HepG2 (cell line): Measurements from ENCODE around the gene ATP2A2.
"Not testable (repeated sequence)": the region's sequence is repeated elsewhere in the genome, so short reads cannot be mapped to it uniquely, and the experiment has no call there.

Experiments used
- CCDC6 ChIP-seq: sonication (generic); formaldehyde crosslinking; IDR thresholded peaks from 2 replicates; pipeline ENCODE4 v1.8.1; 2022; ENCODE audit warnings: mild to moderate bottlenecking, missing genetic modification reagents, moderate library complexity
- CENPT ChIP-seq: sonication (generic); formaldehyde crosslinking; IDR thresholded peaks from 2 replicates; pipeline ENCODE4 v1.8.0; 2022; ENCODE audit warnings: low read depth, mild to moderate bottlenecking, moderate library complexity, missing genetic modification reagents
- CREB1 ChIP-seq, 2 experiments: fragments of 450-650 bp in 1 of 2; IDR thresholded peaks; 2 replicates each; pipeline ENCODE4 v1.6.1; 2016 to 2017; ENCODE audit warnings: control low read depth in 1 of 2, mild to moderate bottlenecking in 1 of 2, missing compliant biosample characterization in 1 of 2, missing genetic modification characterization in 1 of 2
- HNRNPUL1 ChIP-seq: fragments of 200-400 bp; formaldehyde crosslinking; IDR thresholded peaks from 2 replicates; pipeline ENCODE4 v1.6.1; 2017; ENCODE audit warnings: low read depth, mild to moderate bottlenecking, low read length, moderate library complexity
- MAFK ChIP-seq, 2 experiments: IDR thresholded peaks in 1 of 2; conservative IDR thresholded peaks in 1 of 2; 2 replicates each; pipeline ENCODE4 v1.6.1; 2011; ENCODE audit warnings: improper control_type of control experiment in 2 of 2, low read length in 2 of 2
- POLR2A ChIP-seq, 2 experiments: IDR thresholded peaks; 2 replicates each; pipeline ENCODE4 v1.6.1; 2011; ENCODE audit warnings: low read depth in 2 of 2, low read length in 2 of 2, mild to moderate bottlenecking in 1 of 2, moderate library complexity in 1 of 2; ENCODE audit not compliant: insufficient read depth in 1 of 2
- RAD21 ChIP-seq: fragments of 450-650 bp; formaldehyde crosslinking; IDR thresholded peaks from 2 replicates; pipeline ENCODE4 v1.5.0; 2020; ENCODE audit warnings: mild to moderate bottlenecking
- ZFP36 ChIP-seq: fragments of 150-350 bp; IDR thresholded peaks from 2 replicates; pipeline ENCODE4 v1.6.1; 2018; ENCODE audit warnings: borderline replicate concordance, low read length, low read depth; ENCODE audit not compliant: partially characterized antibody
- ZFP41 ChIP-seq: sonication (generic); formaldehyde crosslinking; IDR thresholded peaks from 2 replicates; pipeline ENCODE4 v1.4.0; 2020; ENCODE audit warnings: mild to moderate bottlenecking, missing genetic modification reagents, borderline replicate concordance
- ZNF34 ChIP-seq: sonication (generic); formaldehyde crosslinking; IDR thresholded peaks from 2 replicates; pipeline ENCODE4 v1.4.0; 2020; ENCODE audit warnings: mild to moderate bottlenecking, missing genetic modification reagents, borderline replicate concordance
- ZNF563 ChIP-seq: sonication (generic); formaldehyde crosslinking; IDR thresholded peaks from 2 replicates; pipeline ENCODE4 v1.8.0; 2022; ENCODE audit warnings: mild to moderate bottlenecking, moderate library complexity, missing genetic modification reagents
- ZSCAN29 ChIP-seq: sonication (generic); formaldehyde crosslinking; conservative IDR thresholded peaks from 2 replicates; pipeline ENCODE4 v1.4.0; 2020; ENCODE audit warnings: mild to moderate bottlenecking, missing genetic modification reagents
- TF ChIP-seq, protein P1 (sequence below): sonication (generic); formaldehyde crosslinking; IDR thresholded peaks from 2 replicates; pipeline ENCODE4 v1.8.0; 2022; ENCODE audit warnings: mild to moderate bottlenecking, missing genetic modification reagents, moderate library complexity

GRCh38 chr12:110255890-110256456 is 25.1 kb upstream of the ATP2A2 start:
- TF ChIP-seq HNRNPUL1; MAFK (conservative IDR thresholded peaks at IDR 0.05 in 1 of 2, IDR thresholded peaks at IDR 0.05 in 1 of 2; ENCODE audit: low read length in 2 of 2); ZFP41 (CRISPR knock-in tag); CENPT; ZFP36; ZNF34 (CRISPR knock-in tag); RAD21 (CRISPR knock-in tag); ZSCAN29; CCDC6; POLR2A (IDR thresholded peaks at IDR 0.05; ENCODE audit: insufficient read depth in 1 of 2, low read depth in 2 of 2, low read length in 2 of 2); ZNF563 (CRISPR knock-in tag); CREB1 (IDR thresholded peaks at IDR 0.05); CREB1 (CRISPR knock-in tag; IDR thresholded peaks at IDR 0.05): not testable (repeated sequence)
- TF ChIP-seq, protein P1, sequence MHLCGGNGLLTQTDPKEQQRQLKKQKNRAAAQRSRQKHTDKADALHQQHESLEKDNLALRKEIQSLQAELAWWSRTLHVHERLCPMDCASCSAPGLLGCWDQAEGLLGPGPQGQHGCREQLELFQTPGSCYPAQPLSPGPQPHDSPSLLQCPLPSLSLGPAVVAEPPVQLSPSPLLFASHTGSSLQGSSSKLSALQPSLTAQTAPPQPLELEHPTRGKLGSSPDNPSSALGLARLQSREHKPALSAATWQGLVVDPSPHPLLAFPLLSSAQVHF (CRISPR knock-in tag) = not testable (repeated sequence)
